K562 (cell line): ENCODE measurements around the gene EPB41L1. TPM values are rescaled to one million over a fixed set of nuclear protein-coding genes. Genes with fewer than 3 reads are reported as not detected.

Source experiments
- ATAC-seq: fragments of 200-7000 bp; cut with Tn5 transposase; 3 replicates; pipeline ENCODE4 v1.9.1; 2020; ENCODE audit warnings: moderate library complexity
- BruUV-seq: library from RNA; stranded (reverse); fragments of 400-500 nt; replicated peaks from 2 replicates; lab custom pipeline; 2021; lab: Mats Ljungman, UMichigan
- CTCF ChIA-PET: fragments of 300-600 bp; formaldehyde crosslinking; extraction: SDS; loops from one replicate; lab custom pipeline; 2021; ENCODE audit warnings: low intra/inter-chr PET ratio; lab: Yijun Ruan, JAX
- POLR2A ChIA-PET: fragments of 300-600, 350-650 bp; sonication (Branson Sonifier 250); formaldehyde crosslinking; extraction: SDS; loops from one replicate; lab custom pipeline; 2021; ENCODE audit warnings: antibody characterized with exemption, inconsistent platforms; lab: Yijun Ruan, JAX
- DNase-seq, 4 experiments: peaks; one replicate each; pipeline versions ENCODE4 v3.0.0 to v3.0.0-alpha.2; 2011 to 2018; ENCODE audit warnings: low spot score in 3 of 4, mixed read lengths in 3 of 4; ENCODE audit errors: extremely low read depth in 1 of 4
- FAIRE-seq: peaks from 2 replicates; lab custom pipeline; 2011; peaks lifted over from hg19 to GRCh38; lab: Jason Lieb, UNC
- H2AFZ ChIP-seq: 2 replicates; pipeline ENCODE4 v1.6.0; 2011; ENCODE audit warnings: low read depth, low read length, control low read depth, inconsistent platforms
- H3K27ac ChIP-seq: fragments of 200-600 bp; 3 replicates; pipeline ENCODE4 v1.8.0; 2011; ENCODE audit warnings: low read depth, mild to moderate bottlenecking, control low read depth, inconsistent platforms, low read length, moderate library complexity, mixed read lengths; ENCODE audit errors: extremely low read depth
- H3K27me3 ChIP-seq, 2 experiments: fragments of 300-600 bp in 1 of 2; 2 replicates in 1 of 2; 3 replicates in 1 of 2; pipeline versions ENCODE4 v1.6.0 to v1.8.0; 2011; ENCODE audit warnings: inconsistent platforms in 2 of 2, low read length in 2 of 2, mild to moderate bottlenecking in 1 of 2, mixed read lengths in 1 of 2, moderate library complexity in 1 of 2; ENCODE audit not compliant: control insufficient read depth in 2 of 2, insufficient read depth in 2 of 2
- H3K36me3 ChIP-seq: fragments of 300-600 bp; 3 replicates; pipeline ENCODE4 v1.8.0; 2011; ENCODE audit warnings: mild to moderate bottlenecking, low read length, inconsistent platforms; ENCODE audit not compliant: control insufficient read depth, insufficient read depth
- H3K4me1 ChIP-seq, 2 experiments: fragments of 200-600 bp in 1 of 2; replicated peaks in 1 of 2; 2 replicates in 1 of 2; 3 replicates in 1 of 2; pipeline versions ENCODE4 v1.5.1 to v1.8.0; 2011; ENCODE audit warnings: inconsistent platforms in 2 of 2, low read length in 2 of 2, mild to moderate bottlenecking in 1 of 2, mixed read lengths in 1 of 2, moderate library complexity in 1 of 2; ENCODE audit not compliant: control insufficient read depth in 2 of 2, insufficient read depth in 2 of 2
- H3K4me2 ChIP-seq: 2 replicates; pipeline ENCODE4 v1.6.1; 2011; ENCODE audit warnings: low read length, control low read depth, inconsistent platforms, mixed read lengths; ENCODE audit not compliant: insufficient read depth
- H3K4me3 ChIP-seq: fragments of 200-600 bp; sonication (generic), shearing (Covaris generic); 2 replicates; pipeline ENCODE4 v1.5.1; 2016; ENCODE audit warnings: control low read depth, inconsistent platforms
- H3K79me2 ChIP-seq: fragments of 200-600 bp; 3 replicates; pipeline ENCODE4 v1.8.0; 2011; ENCODE audit warnings: low read length, inconsistent platforms; ENCODE audit not compliant: control insufficient read depth, insufficient read depth
- H3K9ac ChIP-seq, 2 experiments: 2 replicates each; pipeline versions ENCODE4 v1.6.0 to v1.6.1; 2011; ENCODE audit warnings: low read depth in 2 of 2, low read length in 2 of 2, control low read depth in 1 of 2, inconsistent platforms in 1 of 2, mild to moderate bottlenecking in 1 of 2, mixed read lengths in 1 of 2; ENCODE audit not compliant: insufficient read depth in 1 of 2
- H3K9me1 ChIP-seq: one replicate; pipeline ENCODE4 v1.6.0; 2011; ENCODE audit warnings: inconsistent platforms, mild to moderate bottlenecking, low read length, moderate library complexity; ENCODE audit not compliant: control insufficient read depth, insufficient read depth
- H3K9me3 ChIP-seq: replicated peaks from 2 replicates; pipeline ENCODE4 v1.5.1; 2011; ENCODE audit warnings: low read depth, low read length, inconsistent platforms; ENCODE audit not compliant: control insufficient read depth, insufficient read depth
- H4K20me1 ChIP-seq: replicated peaks from 2 replicates; pipeline ENCODE4 v1.6.1; 2011; ENCODE audit warnings: low read length, inconsistent platforms, mixed read lengths; ENCODE audit not compliant: control insufficient read depth, insufficient read depth
- CEBPG ChIP-seq, 3 experiments: fragments of 200-800 bp in 1 of 3; sonication (Bioruptor generic) in 1 of 3; sonication (generic) in 1 of 3; formaldehyde crosslinking in 1 of 3; IDR thresholded peaks in 2 of 3; conservative IDR thresholded peaks in 1 of 3; 2 replicates each; pipeline versions ENCODE4 v1.6.1 to v1.8.0; 2016 to 2022; ENCODE audit warnings: missing compliant biosample characterization in 2 of 3, missing genetic modification characterization in 2 of 3, mild to moderate bottlenecking in 1 of 3, missing genetic modification reagents in 1 of 3
- CREM ChIP-seq: IDR thresholded peaks from 2 replicates; pipeline ENCODE4 v1.6.1; 2014; ENCODE audit warnings: antibody characterized with exemption, low read depth
- FOXA3 ChIP-seq, 2 experiments: fragments of 450-650 bp in 1 of 2; sonication (generic) in 1 of 2; formaldehyde crosslinking; IDR thresholded peaks in 1 of 2; conservative IDR thresholded peaks in 1 of 2; 2 replicates each; pipeline versions ENCODE4 v1.4.0 to v1.8.0; 2020 to 2022; ENCODE audit warnings: mild to moderate bottlenecking in 2 of 2, missing genetic modification reagents in 1 of 2
- FOXK1 ChIP-seq: sonication (generic); formaldehyde crosslinking; IDR thresholded peaks from 2 replicates; pipeline ENCODE4 v1.8.0; 2022; ENCODE audit warnings: missing genetic modification reagents, mild to moderate bottlenecking, borderline replicate concordance
- GABPB2 ChIP-seq: fragments of 250-450 bp; sonication (Bioruptor Pico); conservative IDR thresholded peaks from 2 replicates; pipeline ENCODE4 v1.5.1; 2021; ENCODE audit warnings: mild to moderate bottlenecking
- HDAC2 ChIP-seq: fragments of 450-650 bp; IDR thresholded peaks from 2 replicates; pipeline ENCODE4 v1.6.1; 2016; ENCODE audit warnings: mild to moderate bottlenecking
- PHB ChIP-seq: fragments of 250-450 bp; sonication (Bioruptor Pico); IDR thresholded peaks from 2 replicates; pipeline ENCODE4 v1.5.0; 2021
- ZFP1 ChIP-seq: fragments of 450-650 bp; formaldehyde crosslinking; IDR thresholded peaks from 2 replicates; pipeline ENCODE4 v1.4.0; 2020; ENCODE audit warnings: mild to moderate bottlenecking, mixed read lengths
- WGBS: fragments of 100-300 bp; shearing (Covaris generic); methylation state at CpG from one replicate; pipeline ENCODE4 v1.1.6; 2016; ENCODE audit warnings: low coverage, mixed read lengths; ENCODE audit not compliant: insufficient coverage; ENCODE audit errors: missing lambda C conversion rate; 5-methylcytosine and 5-hydroxymethylcytosine counted together
- in situ Hi-C: fragments of 300-500 bp; cut with MboI; formaldehyde crosslinking; loops from 4 replicates; pipeline ENCODE4 v1.15.0; 2018; ENCODE audit warnings: inconsistent platforms, mixed read lengths
- intact Hi-C: fragments of 100-400 bp; cut with micrococcal nuclease; formaldehyde crosslinking; loops from 2 replicates; pipeline ENCODE4 v1.14.2; 2022
- polyA plus RNA-seq, 8 experiments: library from polyadenylated mRNA; depleted of rRNA in 4 of 8; stranded (reverse) in 5 of 8; unstranded in 3 of 8; fragments of >200 nt; fragmentation: Nextera tagmentation in 2 of 8; fragmentation: Illumina TruSeq in 1 of 8; extraction: Ambion mirVana in 2 of 8; extraction: Trizol in 1 of 8; gene quantifications; 2 replicates each; pipeline versions ENCODE4 v1.2.1 to v1.2.3, GENCODE V29; 2011 to 2014; ENCODE audit warnings: inconsistent platforms in 1 of 8, missing spikeins in 1 of 8
- total RNA-seq, 7 experiments: library from RNA; depleted of rRNA in 6 of 7; stranded (reverse); fragments of >200 nt in 6 of 7; fragmentation: Illumina TruSeq in 2 of 7; extraction: Trizol in 2 of 7; gene quantifications; 2 replicates each; pipeline versions ENCODE4 v1.2.1 to v1.2.3, GENCODE V29; 2011 to 2021; ENCODE audit warnings: low replicate concordance in 1 of 7

Gene EPB41L1
- total and polyA plus RNA-seq, 9 of the 15 experiments (the other 6 are each of a cell fraction or from before 2014, with no cell fraction given) = 0.11 to 4.3 (median 1.3) TPM

GRCh38 chr20:36177716-36178115 lies 23.2 kb downstream of the EPB41L1 start:
- Histone ChIP-seq H3K4me3 (no peak overlapping the region), H2AFZ (no peak overlapping the region), H3K4me2 (no peak overlapping the region), H3K9me1 (peaks cover 3% of the 10 kb centered on the region), H3K27me3 (no peaks in the 10 kb centered on the region), H3K4me1 (peaks cover 12 to 16% of the 10 kb centered on the region in 2 experiments), H3K36me3 (no peaks in the 10 kb centered on the region), H3K9me3 (no peaks in the 10 kb centered on the region), H3K9ac (no peak overlapping the region; a peak in 1 of 4 replicates), H3K27ac (no peak overlapping the region), H3K79me2 (no peaks in the 10 kb centered on the region), H4K20me1 (0 out of 2 replicates have a peak, but pooled peaks cover under 1% of the 10 kb centered on the region)
- ChIA-PET POLR2A (interaction anchor here (0.7 to 1.2 kb wide), 2 partner anchors 15 to 246 kb away, joined by 3 to 4 read pairs; no protein-coding TSS in a partner anchor), CTCF (no interaction called here)
- FAIRE-seq = no peak
- 18% methylated on average over 7 of the region's 7 CpGs for WGBS
- BruUV-seq = no TSS peak
- no peak for ATAC-seq
- TF ChIP-seq ZFP1 (CRISPR knock-in tag) (no peak), CREM (no peak), HDAC2 (no peak), FOXA3 (CRISPR knock-in tag; conservative IDR thresholded peaks at IDR 0.05 in 1 of 2, IDR thresholded peaks at IDR 0.05 in 1 of 2) (no peak), FOXK1 (CRISPR knock-in tag) (no peak), PHB (no peak), CEBPG (CRISPR knock-in tag; IDR thresholded peaks at IDR 0.05) (no peak), CEBPG (tag; conservative IDR thresholded peaks at IDR 0.05 in 1 of 2, IDR thresholded peaks at IDR 0.05 in 1 of 2) (no peak), GABPB2 (CRISPR knock-in tag) (no peak)
- no peak for DNase-seq
- intact Hi-C loops = no loop called here
- in situ Hi-C loops = no loop called here
